Liver (tissue), 9 donors: ENCODE data around the gene CELF1. TPM values are rescaled to one million over a fixed set of nuclear protein-coding genes. Genes with fewer than 3 reads are reported as not detected.

Experiments
- DNase-seq: peaks from one replicate; pipeline ENCODE4 v3.0.0-alpha.2; 2017; ENCODE audit warnings: low spot score
- H3K27ac ChIP-seq, 2 donors: one replicate each; pipeline ENCODE4 v1.7.0; 2013; ENCODE audit warnings: inconsistent platforms in 2 of 2, low read length in 2 of 2, control low read depth in 1 of 2, low read depth in 1 of 2, mild to moderate bottlenecking in 1 of 2
- H3K27me3 ChIP-seq, 4 donors: one replicate each; pipeline versions ENCODE4 v1.6.1 to v1.7.0; 2013; ENCODE audit warnings: low read length in 3 of 4, inconsistent platforms in 1 of 4, mild to moderate bottlenecking in 1 of 4, moderate library complexity in 1 of 4; ENCODE audit not compliant: control insufficient read depth in 4 of 4, insufficient read depth in 4 of 4
- H3K36me3 ChIP-seq, 4 donors: one replicate each; pipeline versions ENCODE4 v1.6.1 to v1.7.0; 2013; ENCODE audit warnings: low read length in 3 of 4, mild to moderate bottlenecking in 3 of 4, low read depth in 1 of 4, moderate library complexity in 1 of 4; ENCODE audit not compliant: control insufficient read depth in 4 of 4, insufficient read depth in 3 of 4
- H3K4me1 ChIP-seq, 4 donors: one replicate each; pipeline versions ENCODE4 v1.6.1 to v1.7.0; 2013; ENCODE audit warnings: low read length in 3 of 4, mild to moderate bottlenecking in 3 of 4, moderate library complexity in 1 of 4; ENCODE audit not compliant: control insufficient read depth in 4 of 4, insufficient read depth in 4 of 4
- H3K4me3 ChIP-seq, 3 donors: one replicate each; pipeline versions ENCODE4 v1.6.1 to v1.7.0; 2013; ENCODE audit warnings: low read length in 3 of 3, control low read depth in 1 of 3, low read depth in 1 of 3, mild to moderate bottlenecking in 1 of 3
- H3K9ac ChIP-seq, 2 donors: one replicate each; pipeline ENCODE4 v1.7.0; 2013; ENCODE audit warnings: low read length in 2 of 2, mild to moderate bottlenecking in 2 of 2, moderate library complexity in 2 of 2, control low read depth in 1 of 2, low read depth in 1 of 2
- H3K9me3 ChIP-seq, 4 donors: one replicate each; pipeline versions ENCODE4 v1.6.1 to v1.7.0; 2013; ENCODE audit warnings: low read length in 3 of 4; ENCODE audit not compliant: control insufficient read depth in 4 of 4
- CTCF ChIP-seq: fragments of 150-350 bp; IDR thresholded peaks from 2 replicates; pipeline ENCODE4 v1.5.1; 2017; ENCODE audit warnings: improper control_type of control experiment, low read depth, low read length; ENCODE audit not compliant: missing input control
- EGR1 ChIP-seq, 2 donors: IDR thresholded peaks; 2 replicates each; pipeline ENCODE4 v1.6.1; 2016 to 2018; ENCODE audit warnings: antibody characterized with exemption in 2 of 2, low read depth in 2 of 2
- FOXA2 ChIP-seq: IDR thresholded peaks from 2 replicates; pipeline ENCODE4 v1.6.1; 2016; ENCODE audit warnings: antibody characterized with exemption
- GABPA ChIP-seq, 2 donors: IDR thresholded peaks in 1 of 2; conservative IDR thresholded peaks in 1 of 2; 2 replicates each; pipeline ENCODE4 v1.6.1; 2016; ENCODE audit warnings: antibody characterized with exemption in 2 of 2, mild to moderate bottlenecking in 1 of 2, moderate library complexity in 1 of 2
- HNF4A ChIP-seq, 2 donors: conservative IDR thresholded peaks; 2 replicates each; pipeline ENCODE4 v1.6.1; 2016; ENCODE audit warnings: antibody characterized with exemption in 2 of 2, mild to moderate bottlenecking in 2 of 2
- HNF4G ChIP-seq: IDR thresholded peaks from 2 replicates; pipeline ENCODE4 v1.6.1; 2016; ENCODE audit warnings: antibody characterized with exemption
- JUND ChIP-seq, 2 donors: IDR thresholded peaks; 2 replicates each; pipeline ENCODE4 v1.6.1; 2016; ENCODE audit warnings: antibody characterized with exemption in 2 of 2
- MAX ChIP-seq: IDR thresholded peaks from 2 replicates; pipeline ENCODE4 v1.6.1; 2016; ENCODE audit warnings: antibody characterized with exemption
- NR2F2 ChIP-seq: IDR thresholded peaks from 2 replicates; pipeline ENCODE4 v1.6.1; 2016; ENCODE audit warnings: antibody characterized with exemption
- RAD21 ChIP-seq, 2 donors: IDR thresholded peaks; 2 replicates each; pipeline ENCODE4 v1.6.1; 2016; ENCODE audit warnings: antibody characterized with exemption in 2 of 2, mild to moderate bottlenecking in 2 of 2
- RXRA ChIP-seq, 2 donors: IDR thresholded peaks; 2 replicates each; pipeline ENCODE4 v1.6.1; 2017 to 2018; ENCODE audit warnings: antibody characterized with exemption in 2 of 2, mild to moderate bottlenecking in 1 of 2
- SP1 ChIP-seq: IDR thresholded peaks from 2 replicates; pipeline ENCODE4 v1.6.1; 2018; ENCODE audit warnings: antibody characterized with exemption, mild to moderate bottlenecking
- ZBTB33 ChIP-seq: IDR thresholded peaks from 2 replicates; pipeline ENCODE4 v1.6.1; 2016; ENCODE audit warnings: antibody characterized with exemption
- WGBS: extraction: QIAGEN DNeasy Blood & Tissue Kit; methylation state at CpG from one replicate; pipeline ENCODE4 v1.1.7; 2013; 5-methylcytosine and 5-hydroxymethylcytosine counted together
- polyA plus RNA-seq, 2 donors: library from polyadenylated mRNA; stranded (reverse) in 1 of 2; unstranded in 1 of 2; fragments of 200-250 nt in 1 of 2; fragments of >200 nt in 1 of 2; fragmentation: Nextera tagmentation in 1 of 2; extraction: Ambion mirVana in 1 of 2; gene quantifications; one replicate each; pipeline versions ENCODE4 v1.2.1 to v1.2.3, GENCODE V29; 2013 to 2015
- total RNA-seq, 2 donors: library from RNA; depleted of rRNA; stranded (reverse); fragments of >200 nt; gene quantifications; one replicate each; pipeline ENCODE4 v1.2.3, GENCODE V29; 2014
- donor health status: healthy.
- donor health status: healthy.
- donor health status: healthy.
- donor health status: healthy.
- donor health status: healthy.

Gene CELF1
- total and polyA plus RNA-seq, 4 donors, result 23.5 to 139 (median 60.3) TPM

GRCh38 chr11:47536915-47537314 lies 16.0 kb downstream of the CELF1 start:
- Histone ChIP-seq H3K27me3 (no peaks in the 10 kb centered on the region), H3K9me3 (no peaks in the 10 kb centered on the region), H3K27ac (no peak overlapping the region), H3K4me3 (no peak overlapping the region), H3K4me1 (peaks cover 12 to 34% (median 33%) of the 10 kb centered on the region in 4 donors), H3K36me3 (no peaks in the 10 kb centered on the region), H3K9ac (no peak overlapping the region)
- 88% methylated on average over 3 of the region's 3 CpGs for WGBS
- DNase-seq, result no peak
- TF ChIP-seq JUND (IDR thresholded peaks at IDR 0.05), result no peak
- no peak for TF ChIP-seq SP1

- no peaks in the 10 kb centered on the region for H3K27me3 ChIP-seq
- H3K9me3 ChIP-seq, result no peaks in the 10 kb centered on the region
- WGBS, result 92% methylated on average over 4 of the region's 4 CpGs
- no peak for DNase-seq
- peaks cover 15 to 27% (median 24%) of the 10 kb centered on the region in 4 donors for H3K4me1 ChIP-seq
- no peak overlapping the region for H3K4me3 ChIP-seq
- no peak overlapping the region for H3K9ac ChIP-seq
- TF ChIP-seq HNF4A (conservative IDR thresholded peaks at IDR 0.05), result no peak
- TF ChIP-seq MAX, result no peak
- no peak for TF ChIP-seq FOXA2
- TF ChIP-seq JUND (IDR thresholded peaks at IDR 0.05), result no peak
- TF ChIP-seq RAD21 (IDR thresholded peaks at IDR 0.05), result no peak
- no peak for TF ChIP-seq NR2F2
- no peak for TF ChIP-seq CTCF
- no peak for TF ChIP-seq ZBTB33
- TF ChIP-seq EGR1 (IDR thresholded peaks at IDR 0.05; ENCODE audit: low read depth in 2 of 2), result no peak
- no peak overlapping the region for H3K27ac ChIP-seq
- H3K36me3 ChIP-seq, result no peaks in the 10 kb centered on the region
Observed at GRCh38 chr11:47534704-47535251, 18.2 kb downstream of the CELF1 start.

- WGBS, result 80% methylated on average over 2 of the region's 2 CpGs
- DNase-seq, result no peak
- Histone ChIP-seq H3K36me3 (no peaks in the 10 kb centered on the region), H3K27ac (no peak overlapping the region), H3K27me3 (no peaks in the 10 kb centered on the region), H3K9ac (no peak overlapping the region), H3K9me3 (no peaks in the 10 kb centered on the region), H3K4me3 (no peak overlapping the region), H3K4me1 (peaks cover 14 to 20% (median 17%) of the 10 kb centered on the region in 4 donors)
- TF ChIP-seq ZBTB33 (no peak), FOXA2 (no peak), RXRA (IDR thresholded peaks at IDR 0.05) (no peak), HNF4A (conservative IDR thresholded peaks at IDR 0.05) (no peak), GABPA (IDR thresholded peaks at IDR 0.05 in 1 of 2, conservative IDR thresholded peaks at IDR 0.05 in 1 of 2) (no peak), EGR1 (IDR thresholded peaks at IDR 0.05; ENCODE audit: low read depth in 2 of 2) (no peak), CTCF (no peak), HNF4G (no peak), NR2F2 (no peak)
Observed at GRCh38 chr11:47533690-47534151, 19.2 kb downstream of the CELF1 start.
